ENCODE results near the gene MAEA. TPM values are rescaled to one million over a fixed set of nuclear protein-coding genes. Genes with fewer than 3 reads are reported as not detected.

The MAEA gene
- total RNA-seq, 1 donor from 2014 or later = 74.0 TPM

DNA sequence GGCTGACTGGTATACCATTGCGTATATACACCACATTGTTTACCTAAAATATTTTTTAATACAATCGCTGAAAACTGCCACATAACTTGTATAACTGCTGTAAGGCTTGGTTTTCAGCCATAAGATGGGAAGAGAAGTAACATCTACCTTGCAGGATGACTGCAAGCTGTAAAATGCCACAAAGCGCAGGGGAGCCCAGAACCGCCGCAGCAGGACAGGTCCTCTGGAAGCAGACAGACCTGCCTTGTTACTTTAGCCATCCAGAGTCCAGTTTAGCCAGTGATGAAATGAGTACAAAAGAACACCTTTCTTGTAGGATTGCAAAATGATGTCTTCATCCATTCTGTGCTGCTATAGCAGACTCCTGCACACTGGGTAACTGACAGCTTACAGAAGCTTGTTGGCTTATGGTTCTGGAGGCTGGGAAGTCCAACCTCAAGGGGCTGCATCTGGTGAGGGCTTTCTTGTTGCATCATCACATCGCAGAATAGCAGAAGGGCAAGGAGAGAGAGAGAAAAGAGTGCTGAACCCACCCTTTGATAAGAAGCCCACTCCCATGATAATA is 36.7 kb upstream of the MAEA start:
- no peak overlapping the region for H3K27ac Mint-ChIP-seq (ENCODE audit: unreplicated experiment)
- H3K4me3 Mint-ChIP-seq = peak overlapping the region; percentile 81
- TF ChIP-seq, protein P1, sequence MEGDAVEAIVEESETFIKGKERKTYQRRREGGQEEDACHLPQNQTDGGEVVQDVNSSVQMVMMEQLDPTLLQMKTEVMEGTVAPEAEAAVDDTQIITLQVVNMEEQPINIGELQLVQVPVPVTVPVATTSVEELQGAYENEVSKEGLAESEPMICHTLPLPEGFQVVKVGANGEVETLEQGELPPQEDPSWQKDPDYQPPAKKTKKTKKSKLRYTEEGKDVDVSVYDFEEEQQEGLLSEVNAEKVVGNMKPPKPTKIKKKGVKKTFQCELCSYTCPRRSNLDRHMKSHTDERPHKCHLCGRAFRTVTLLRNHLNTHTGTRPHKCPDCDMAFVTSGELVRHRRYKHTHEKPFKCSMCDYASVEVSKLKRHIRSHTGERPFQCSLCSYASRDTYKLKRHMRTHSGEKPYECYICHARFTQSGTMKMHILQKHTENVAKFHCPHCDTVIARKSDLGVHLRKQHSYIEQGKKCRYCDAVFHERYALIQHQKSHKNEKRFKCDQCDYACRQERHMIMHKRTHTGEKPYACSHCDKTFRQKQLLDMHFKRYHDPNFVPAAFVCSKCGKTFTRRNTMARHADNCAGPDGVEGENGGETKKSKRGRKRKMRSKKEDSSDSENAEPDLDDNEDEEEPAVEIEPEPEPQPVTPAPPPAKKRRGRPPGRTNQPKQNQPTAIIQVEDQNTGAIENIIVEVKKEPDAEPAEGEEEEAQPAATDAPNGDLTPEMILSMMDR (conservative IDR thresholded peaks at IDR 0.05) = no peak
- DNase-seq (ENCODE audit: low read depth, low spot score) = no peak
- peaks cover 8% of the 10 kb centered on the region for H3K27me3 Mint-ChIP-seq (ENCODE audit: low read depth)
- peaks cover 31% of the 10 kb centered on the region for H3K9me3 Mint-ChIP-seq
- H3K36me3 Mint-ChIP-seq (ENCODE audit: low read depth) = peaks cover 52% of the 10 kb centered on the region
- peaks cover 11% of the 10 kb centered on the region for H3K4me1 Mint-ChIP-seq

GRCh38 chr4:1253831-1254230 is 35.9 kb upstream of the MAEA start:
- Mint-ChIP-seq H3K4me3 (no peak overlapping the region), H3K27ac (ENCODE audit: unreplicated experiment) (no peak overlapping the region), H3K36me3 (ENCODE audit: low read depth) (peaks cover 55% of the 10 kb centered on the region), H3K9me3 (peaks cover 35% of the 10 kb centered on the region), H3K27me3 (ENCODE audit: low read depth) (peaks cover 11% of the 10 kb centered on the region), H3K4me1 (peaks cover 11% of the 10 kb centered on the region)
- TF ChIP-seq, protein P1 (conservative IDR thresholded peaks at IDR 0.05) = no peak
- DNase-seq (ENCODE audit: low read depth, low spot score) = no peak

- TF ChIP-seq, protein P1 (conservative IDR thresholded peaks at IDR 0.05) = no peak
- Mint-ChIP-seq H3K4me3 (no peak overlapping the region), H3K36me3 (ENCODE audit: low read depth) (peaks cover 59% of the 10 kb centered on the region), H3K27me3 (ENCODE audit: low read depth) (peaks cover 13% of the 10 kb centered on the region), H3K27ac (ENCODE audit: unreplicated experiment) (no peak overlapping the region), H3K9me3 (peaks cover 35% of the 10 kb centered on the region), H3K4me1 (peaks cover 6% of the 10 kb centered on the region)
- no peak for DNase-seq (ENCODE audit: low read depth, low spot score)
Measured at GRCh38 chr4:1255151-1255550, 34.5 kb upstream of the MAEA start.

- Mint-ChIP-seq H3K4me3 (no peak overlapping the region), H3K36me3 (ENCODE audit: low read depth) (peaks cover 59% of the 10 kb centered on the region), H3K27me3 (ENCODE audit: low read depth) (peaks cover 17% of the 10 kb centered on the region), H3K4me1 (peaks cover 4% of the 10 kb centered on the region), H3K9me3 (peaks cover 35% of the 10 kb centered on the region), H3K27ac (ENCODE audit: unreplicated experiment) (no peak overlapping the region)
- TF ChIP-seq, protein P1 (conservative IDR thresholded peaks at IDR 0.05) = no peak
- no peak for DNase-seq (ENCODE audit: low read depth, low spot score)
Measured at GRCh38 chr4:1255699-1256098, 34.0 kb upstream of the MAEA start.

DNA sequence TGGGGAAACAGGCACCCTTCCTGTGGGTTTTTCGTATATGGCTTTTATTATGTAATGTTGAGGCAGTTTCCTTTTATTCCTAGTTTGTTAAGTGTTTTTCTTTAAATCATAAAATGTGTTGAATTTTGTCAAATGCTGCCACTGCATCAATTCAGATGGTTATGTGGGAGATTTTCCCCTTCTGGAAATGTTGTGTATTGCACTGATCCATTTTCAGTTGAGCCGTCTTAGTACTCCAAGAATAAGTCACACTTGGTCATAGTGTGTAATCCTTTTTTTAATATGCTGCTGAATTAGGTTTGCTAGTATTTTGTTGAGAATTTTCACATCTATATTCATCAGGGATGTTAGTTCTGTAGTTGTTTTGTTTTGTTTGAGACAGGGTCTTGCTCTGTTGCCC is 31.2 kb upstream of the MAEA start:
- Mint-ChIP-seq H3K9me3 (peaks cover 28% of the 10 kb centered on the region), H3K4me1 (no peaks in the 10 kb centered on the region), H3K27me3 (ENCODE audit: low read depth) (peaks cover 17% of the 10 kb centered on the region), H3K27ac (ENCODE audit: unreplicated experiment) (no peak overlapping the region), H3K36me3 (ENCODE audit: low read depth) (peaks cover 33% of the 10 kb centered on the region), H3K4me3 (no peak overlapping the region)
- TF ChIP-seq, protein P1 (conservative IDR thresholded peaks at IDR 0.05) = peak; percentile 35
- DNase-seq (ENCODE audit: low read depth, low spot score) = no peak

All from neural crest cell (in vitro differentiated cells).